Epithelial cell of prostate (primary cell): ENCODE results near the gene RNF11.
"Not testable (repeated sequence)": the region's sequence is repeated elsewhere in the genome, so short reads cannot be mapped to it uniquely, and the experiment has no call there.

ENCODE experiments used
- DNase-seq: peaks from one replicate; pipeline ENCODE4 v3.0.0-alpha.2; 2011; ENCODE audit warnings: low read depth, low spot score
- H3K27ac ChIP-seq: fragments of 450-650 bp; 2 replicates; pipeline ENCODE4 v1.5.1; 2017; ENCODE audit warnings: mild to moderate bottlenecking

The RNF11 gene, protein sequence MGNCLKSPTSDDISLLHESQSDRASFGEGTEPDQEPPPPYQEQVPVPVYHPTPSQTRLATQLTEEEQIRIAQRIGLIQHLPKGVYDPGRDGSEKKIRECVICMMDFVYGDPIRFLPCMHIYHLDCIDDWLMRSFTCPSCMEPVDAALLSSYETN

DNA sequence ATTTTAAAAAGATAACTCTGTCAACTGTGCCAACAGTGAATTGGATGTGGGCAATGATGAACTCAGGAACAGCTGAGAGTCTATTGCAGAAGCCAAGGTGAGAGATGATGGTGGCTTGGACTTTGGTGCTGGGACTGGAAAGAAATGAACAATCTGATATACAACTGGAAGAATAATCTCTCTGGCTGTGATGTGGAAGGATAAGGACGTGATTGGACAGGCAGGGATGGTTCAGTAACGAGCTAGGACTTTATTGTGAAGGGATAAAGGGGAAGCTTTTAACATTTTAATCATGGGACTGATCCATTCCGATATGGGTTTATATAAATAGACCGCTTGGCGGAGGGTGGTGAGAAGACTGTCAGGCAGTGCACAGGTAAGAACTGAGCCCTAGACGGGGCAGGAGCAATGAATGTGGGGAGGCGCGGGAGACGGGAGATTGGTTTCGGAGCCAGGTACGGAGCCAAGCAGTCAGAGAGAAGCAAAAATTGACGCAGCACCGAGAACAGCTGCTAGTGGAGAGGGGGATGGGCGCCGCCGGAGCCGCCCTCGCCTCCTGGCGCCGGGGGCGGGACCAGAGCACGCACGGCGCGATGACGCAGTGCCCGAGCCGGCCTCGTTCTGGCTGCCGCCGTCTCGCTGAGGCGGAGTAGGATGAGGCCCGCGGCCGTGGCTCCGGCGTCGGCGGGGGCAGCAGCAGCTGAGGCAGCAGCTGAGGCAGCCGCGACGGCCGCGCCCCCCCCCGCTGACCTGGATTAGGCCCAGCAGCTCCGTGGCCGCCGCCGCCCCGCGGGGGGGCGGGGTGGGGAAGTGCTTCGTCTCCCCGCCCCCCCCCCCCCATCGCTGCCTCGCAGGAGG lies at the start of gene RNF11:
Gene RNF11 (plus strand): TSS at position 601 of the 858 bp plus-strand sequence. CDS start 484 bp downstream, outside the sequence.
- H3K27ac ChIP-seq, result peak within 1 kb of the TSS; percentile 92
- DNase-seq, result peak; percentile 41

DNA sequence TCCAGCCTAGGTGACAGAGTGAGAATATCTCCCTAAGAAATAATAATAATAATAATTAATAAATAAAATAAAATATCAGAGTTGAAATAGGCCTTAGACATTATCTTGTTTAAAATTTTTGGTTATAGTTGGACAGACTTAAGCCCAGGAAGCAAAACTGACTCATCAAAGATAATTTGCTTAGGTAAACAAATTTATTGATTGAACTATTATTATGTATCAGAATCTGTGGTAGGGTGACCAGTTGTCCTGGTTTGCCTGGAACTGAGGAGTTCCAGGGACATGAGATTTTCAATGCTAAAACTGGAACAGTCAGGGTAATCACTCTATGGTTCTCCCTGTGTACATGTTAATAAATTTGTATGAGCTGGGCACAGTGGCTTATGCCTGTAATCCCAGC lies 47.8 kb upstream of the RNF11 start:
- no peak for DNase-seq
- no peak overlapping the region for H3K27ac ChIP-seq

DNA sequence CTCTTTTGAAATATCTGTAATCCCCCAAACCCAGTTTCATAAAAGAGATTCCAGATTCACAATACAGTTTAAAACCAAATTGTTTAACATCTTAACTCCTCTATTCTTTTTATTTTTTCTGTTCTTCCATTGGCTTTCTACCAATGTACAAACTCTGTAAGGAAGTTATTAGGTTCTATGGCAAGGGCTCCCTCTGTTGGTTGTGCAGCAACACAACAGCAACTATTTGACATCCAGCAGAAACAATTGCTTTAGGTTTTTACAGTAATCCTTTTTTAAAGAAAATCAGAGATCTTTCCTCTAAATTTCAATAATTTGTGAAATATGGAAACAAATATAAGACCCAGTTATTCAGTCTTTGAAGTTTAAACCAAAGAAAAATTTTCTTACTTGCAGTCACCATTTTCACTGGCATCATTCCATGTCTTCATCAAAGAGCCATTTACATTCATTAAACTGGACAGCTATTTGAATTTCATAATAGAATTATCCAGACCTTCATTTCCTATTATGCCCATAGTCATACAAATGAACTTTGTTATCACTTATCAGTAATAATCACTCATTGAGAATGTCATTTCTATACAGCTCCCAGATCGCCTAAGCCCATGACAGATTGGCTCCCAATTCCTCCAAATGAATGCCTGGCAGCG lies 46.5 kb upstream of the RNF11 start:
- no peak for DNase-seq
- no peak overlapping the region for H3K27ac ChIP-seq

DNA sequence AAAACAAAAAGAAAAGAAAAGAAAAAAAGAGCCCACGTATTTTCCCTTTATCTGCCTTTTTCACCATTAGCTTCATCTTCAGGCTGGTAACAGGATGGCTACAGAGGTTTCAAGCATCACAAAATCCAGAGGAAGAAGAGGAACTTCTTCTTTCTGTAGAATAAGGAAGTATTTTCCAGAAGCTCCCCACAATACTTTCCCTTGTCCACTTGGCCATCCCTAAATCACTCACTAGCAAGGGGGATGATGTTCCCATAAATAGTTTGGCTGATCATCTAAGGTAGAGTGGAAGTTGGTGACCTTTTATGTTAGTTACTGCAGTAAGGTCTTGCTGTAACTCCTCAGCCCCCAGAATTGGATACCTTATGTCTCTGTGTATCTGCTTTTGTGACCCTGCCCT lies 45.1 kb upstream of the RNF11 start:
- no peak overlapping the region for H3K27ac ChIP-seq
- DNase-seq, result no peak

DNA sequence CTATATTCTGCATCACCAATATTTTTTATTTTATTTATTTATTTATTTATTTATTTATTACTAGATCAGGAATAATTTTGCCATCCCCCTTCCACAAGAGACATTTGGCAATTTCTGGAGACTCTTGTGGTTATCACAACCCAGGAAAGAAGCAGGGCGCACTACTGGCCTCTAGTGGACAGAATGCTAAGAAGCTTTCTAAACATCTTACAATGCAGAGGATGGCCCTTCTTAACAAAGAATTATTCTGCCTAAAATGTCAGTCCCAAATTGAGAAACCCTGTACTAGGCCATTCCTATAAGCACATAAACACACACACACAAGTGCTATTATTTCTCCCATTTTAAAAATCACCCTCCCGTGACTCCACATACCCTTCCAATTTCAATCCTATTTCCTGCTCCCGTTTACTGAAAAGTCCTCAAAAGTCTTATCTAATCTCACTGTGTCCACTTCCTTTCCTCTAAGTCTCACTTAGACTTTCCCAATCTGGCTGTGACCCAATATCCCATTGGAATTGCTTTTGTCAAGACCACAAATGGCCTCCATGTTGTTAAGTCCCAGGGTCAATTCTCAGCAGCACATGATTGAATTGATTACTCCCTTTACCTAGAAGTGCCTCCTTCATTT lies 43.7 kb upstream of the RNF11 start:
- no peak overlapping the region for H3K27ac ChIP-seq
- DNase-seq, result no peak

DNA sequence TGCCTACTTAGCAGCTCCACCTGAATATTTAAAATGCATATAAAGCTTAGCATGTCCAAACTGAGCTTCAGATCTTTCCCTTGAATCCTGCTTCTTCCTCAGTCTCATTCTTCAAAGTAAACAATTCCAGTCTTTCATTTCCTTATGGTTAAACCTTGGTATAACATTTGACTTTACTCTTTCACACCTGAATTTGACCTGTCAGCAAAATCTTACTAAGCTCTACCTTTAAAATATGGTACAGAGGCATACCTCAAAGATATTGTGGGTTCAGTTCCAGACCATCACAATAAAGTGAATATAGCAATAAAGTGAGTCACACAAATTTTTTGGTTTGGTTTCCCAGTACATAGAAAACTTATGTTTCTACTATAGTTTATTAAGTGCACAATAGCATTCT lies 42.5 kb upstream of the RNF11 start:
- no peak overlapping the region for H3K27ac ChIP-seq
- no peak for DNase-seq

DNA sequence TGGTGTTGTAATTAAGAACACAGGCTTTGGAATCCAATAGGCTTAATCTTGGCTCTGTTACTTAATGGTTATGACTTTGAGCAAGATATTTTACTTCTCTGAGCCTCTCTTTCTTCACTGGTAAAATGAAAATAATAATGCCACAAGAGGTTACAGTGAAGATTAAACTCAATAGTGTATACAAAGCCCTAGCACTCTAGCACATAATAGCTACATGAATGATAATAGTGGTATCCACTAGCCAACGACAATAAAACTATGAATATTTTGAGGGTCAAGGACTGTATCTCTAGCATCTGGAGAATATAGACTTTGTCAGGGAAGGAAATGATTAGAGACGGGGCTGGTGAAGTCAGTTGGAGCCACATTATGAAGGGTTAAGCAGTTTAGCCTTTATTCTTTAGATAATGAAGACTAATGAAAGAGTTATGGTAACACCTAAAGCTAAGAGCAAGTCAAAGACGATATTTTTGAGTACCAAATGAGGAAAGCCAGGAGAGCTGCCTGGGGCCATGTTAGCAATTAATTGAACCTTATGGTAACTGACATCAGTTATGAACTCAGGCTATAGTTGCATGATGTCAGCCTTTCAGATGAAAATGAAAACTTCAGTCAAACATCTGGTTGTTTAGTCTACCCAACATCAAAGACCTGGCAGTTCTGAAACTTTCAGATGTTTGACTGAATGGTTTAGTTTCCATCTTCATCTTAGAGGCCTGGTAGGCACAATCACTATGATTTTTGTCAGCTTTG lies 32.8 kb upstream of the RNF11 start:
- no peak for DNase-seq
- H3K27ac ChIP-seq, result no peak overlapping the region

DNA sequence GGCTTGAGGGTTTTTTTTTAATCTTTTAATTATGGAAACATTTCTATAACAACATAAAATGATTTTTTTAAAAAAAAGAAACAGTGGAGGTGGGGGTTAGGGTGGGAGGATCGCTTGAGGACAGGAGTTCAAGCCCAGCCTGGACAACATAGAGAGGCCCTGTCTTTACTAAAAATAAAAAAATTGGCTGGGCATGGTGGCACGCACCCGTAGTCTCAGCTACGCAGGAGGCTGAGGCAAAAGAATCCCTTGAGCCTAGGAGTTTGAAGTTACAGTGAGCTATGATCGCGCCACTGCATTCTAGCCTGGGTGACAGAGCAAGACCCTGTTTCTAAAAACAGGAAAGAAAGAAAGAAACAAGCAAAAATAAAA lies 32.2 kb upstream of the RNF11 start:
- no peak for DNase-seq
- no peak overlapping the region for H3K27ac ChIP-seq

DNA sequence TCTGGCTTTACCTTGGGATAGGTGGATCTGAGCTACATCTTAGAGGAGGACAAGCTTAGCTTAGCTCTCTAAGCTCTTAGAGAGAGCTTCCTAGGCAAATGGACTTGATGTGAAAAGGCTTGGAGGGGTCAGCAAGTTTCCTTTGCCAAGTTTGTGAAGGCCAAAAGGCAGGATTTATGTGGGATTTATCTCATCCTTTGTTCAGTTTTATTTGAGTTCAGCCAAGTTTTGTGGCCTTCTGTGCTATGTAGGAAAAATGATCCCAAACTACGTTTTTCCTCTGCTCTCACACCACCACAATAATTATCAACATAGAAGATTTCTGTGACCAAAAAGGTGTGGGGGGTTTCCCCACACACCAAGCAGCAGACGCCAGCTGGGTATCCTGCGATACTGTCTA lies 26.0 kb upstream of the RNF11 start:
- DNase-seq, result no peak
- H3K27ac ChIP-seq, result no peak overlapping the region

DNA sequence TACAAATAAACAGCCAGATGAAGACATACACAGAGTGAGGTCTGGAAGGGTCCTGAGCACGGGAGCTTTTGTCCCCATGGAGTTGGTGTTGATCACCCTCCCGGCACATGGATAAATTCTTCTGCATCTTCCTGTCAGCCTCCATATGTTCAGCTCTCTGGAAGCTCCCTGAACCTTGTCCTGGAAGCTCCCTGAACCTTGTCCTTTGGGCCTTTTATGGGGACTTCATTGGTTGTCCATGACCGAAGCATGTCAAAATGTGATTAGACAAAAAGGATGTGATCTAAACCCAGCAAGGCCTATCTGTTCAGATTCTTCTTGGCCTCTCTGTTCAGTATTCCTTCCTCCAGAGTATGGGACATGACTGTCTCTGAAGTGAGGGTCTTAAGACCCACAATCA lies 25.4 kb upstream of the RNF11 start:
- no peak for DNase-seq
- H3K27ac ChIP-seq, result no peak overlapping the region

DNA sequence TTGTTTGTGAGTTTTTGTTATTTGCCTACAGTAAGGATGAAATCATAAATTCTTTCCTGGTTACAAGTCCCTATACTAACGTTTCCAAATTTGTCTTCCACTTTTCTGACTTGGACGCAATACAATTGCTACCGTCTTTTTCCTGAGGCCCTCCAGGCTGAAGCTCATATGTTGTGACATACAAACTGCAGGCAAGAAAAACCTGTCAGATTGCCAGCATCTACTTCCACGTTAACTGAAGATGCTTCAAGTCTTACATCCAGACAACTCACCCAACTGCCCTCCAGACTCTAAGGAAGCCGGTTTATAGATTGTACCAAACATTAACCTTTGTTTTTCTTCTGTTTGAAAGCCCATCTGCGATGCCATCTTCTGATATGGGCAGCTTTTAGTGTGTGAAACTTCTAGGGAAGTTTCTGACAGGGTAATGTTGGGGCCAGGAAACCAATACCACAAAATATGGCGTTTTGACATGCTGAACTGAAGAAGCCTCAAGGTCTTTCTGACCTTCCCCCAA lies 21.4 kb upstream of the RNF11 start:
- DNase-seq, result no peak
- H3K27ac ChIP-seq, result peak overlapping the region; percentile 72

DNA sequence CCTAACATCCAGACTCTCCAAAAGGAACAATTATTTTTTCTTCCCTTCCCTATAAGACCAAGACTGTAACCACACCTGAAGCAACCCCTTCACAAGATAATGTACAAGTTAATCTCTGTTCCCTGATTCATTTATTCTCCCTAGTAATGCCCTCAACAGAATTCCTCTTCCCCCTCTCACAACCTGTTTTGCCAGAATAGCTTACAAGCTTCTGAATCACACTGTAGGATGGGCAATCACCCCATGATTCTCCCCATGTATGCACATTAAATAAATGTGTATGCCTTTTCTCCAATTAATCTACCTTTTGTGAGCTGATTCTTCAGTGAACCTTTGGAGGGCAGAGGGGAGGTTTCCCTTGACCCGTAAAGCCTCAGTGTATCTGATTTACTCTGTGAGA lies 20.9 kb upstream of the RNF11 start:
- no peak for DNase-seq
- H3K27ac ChIP-seq, result peak overlapping the region; percentile 72

DNA sequence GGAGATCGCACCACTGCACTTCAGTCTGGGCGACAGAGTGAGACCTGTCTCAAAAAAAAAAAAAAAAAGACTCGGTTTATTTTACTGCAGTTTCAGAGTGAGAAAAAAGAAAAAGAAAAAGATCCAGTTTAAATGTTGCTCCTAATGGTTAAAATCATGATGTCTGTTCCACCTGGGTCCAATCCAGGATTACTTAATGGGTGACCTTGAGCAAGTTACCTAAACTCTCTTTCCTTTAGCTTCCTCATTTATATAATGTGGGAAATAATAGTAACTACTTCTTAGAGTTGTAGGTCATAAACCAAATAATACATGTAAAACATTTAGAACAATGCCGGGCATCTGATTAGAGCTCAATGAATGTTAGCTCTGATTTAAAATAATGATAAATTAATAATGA lies 19.4 kb upstream of the RNF11 start:
- DNase-seq, result no peak
- H3K27ac ChIP-seq, result no peak overlapping the region

DNA sequence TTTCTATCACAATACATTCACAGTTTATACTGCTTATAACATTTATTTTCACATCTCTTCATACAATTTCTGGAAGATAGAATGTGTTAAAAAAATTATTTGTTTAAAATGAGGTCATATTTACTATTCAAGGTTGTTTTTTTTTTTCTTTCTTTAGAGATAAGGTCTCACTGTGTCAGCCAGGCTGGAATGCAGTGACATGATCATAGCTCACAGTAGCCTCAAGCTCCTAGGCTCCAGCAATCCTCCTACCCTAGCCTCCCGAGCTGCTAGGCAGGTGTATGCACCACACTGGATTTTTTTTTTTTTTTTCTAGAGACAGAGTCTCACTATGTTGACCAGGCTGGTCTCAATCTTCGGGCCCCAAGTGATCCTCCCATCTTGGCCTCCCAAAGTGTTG lies 19.0 kb upstream of the RNF11 start:
- no peak overlapping the region for H3K27ac ChIP-seq
- DNase-seq, result no peak

DNA sequence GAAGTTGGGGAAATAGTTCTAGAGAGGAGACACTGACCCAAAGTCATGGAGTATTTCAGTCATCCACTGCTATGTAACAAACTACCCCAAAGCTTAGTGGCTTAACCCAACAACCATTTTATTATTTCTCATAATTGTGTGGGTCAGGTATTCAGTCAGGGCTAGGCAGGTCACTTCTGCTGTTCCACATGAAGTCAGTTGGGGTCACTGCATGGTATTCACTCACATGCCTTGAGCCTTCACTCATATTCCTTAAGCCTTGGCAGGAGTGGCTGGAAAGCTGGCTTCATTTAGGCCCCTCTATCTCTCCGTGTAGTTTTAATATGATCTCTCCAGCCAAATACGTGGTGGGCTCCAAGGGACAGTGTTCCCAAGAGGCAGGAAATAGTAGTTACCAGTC lies 17.5 kb upstream of the RNF11 start:
- no peak for DNase-seq
- no peak overlapping the region for H3K27ac ChIP-seq

DNA sequence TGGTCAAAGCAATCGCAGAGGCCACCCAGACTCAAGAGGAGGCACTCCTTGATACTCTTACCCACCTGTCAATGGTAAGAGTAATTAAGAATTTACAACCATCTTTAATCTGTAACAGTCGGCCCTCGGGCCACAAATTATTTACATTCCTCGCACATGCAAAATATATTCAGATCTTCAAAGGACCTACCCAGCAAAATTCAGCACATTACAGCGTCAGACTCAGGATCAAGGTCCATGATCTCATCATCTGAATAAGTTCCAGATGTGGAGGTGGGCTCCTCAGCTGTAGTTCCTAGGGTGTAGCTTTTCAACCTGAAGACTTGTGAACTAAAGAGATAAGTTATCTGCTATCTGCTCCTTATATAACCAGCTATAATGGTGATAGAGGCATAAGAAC lies 17.1 kb upstream of the RNF11 start:
- no peak overlapping the region for H3K27ac ChIP-seq
- no peak for DNase-seq

DNA sequence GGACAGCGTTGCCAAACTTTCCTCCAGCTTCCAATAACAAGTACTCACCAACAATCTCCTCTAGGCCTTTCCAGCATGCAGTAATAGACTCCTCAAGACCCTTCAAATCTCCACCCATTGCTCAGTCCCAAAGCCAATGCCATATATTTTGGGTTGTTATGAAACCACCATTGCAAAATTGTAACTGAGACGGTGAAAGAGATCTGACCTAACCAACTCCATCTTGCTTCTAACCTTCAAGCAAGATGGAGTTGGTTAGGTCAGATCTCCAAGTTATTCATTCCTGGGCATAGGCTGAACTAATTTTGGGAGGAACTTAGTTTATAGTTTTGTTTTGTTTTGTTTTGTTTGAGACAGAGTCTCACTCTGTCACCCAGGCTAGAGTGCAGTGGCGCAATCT lies 14.5 kb upstream of the RNF11 start:
- DNase-seq, H3K27ac ChIP-seq: not testable (repeated sequence)

DNA sequence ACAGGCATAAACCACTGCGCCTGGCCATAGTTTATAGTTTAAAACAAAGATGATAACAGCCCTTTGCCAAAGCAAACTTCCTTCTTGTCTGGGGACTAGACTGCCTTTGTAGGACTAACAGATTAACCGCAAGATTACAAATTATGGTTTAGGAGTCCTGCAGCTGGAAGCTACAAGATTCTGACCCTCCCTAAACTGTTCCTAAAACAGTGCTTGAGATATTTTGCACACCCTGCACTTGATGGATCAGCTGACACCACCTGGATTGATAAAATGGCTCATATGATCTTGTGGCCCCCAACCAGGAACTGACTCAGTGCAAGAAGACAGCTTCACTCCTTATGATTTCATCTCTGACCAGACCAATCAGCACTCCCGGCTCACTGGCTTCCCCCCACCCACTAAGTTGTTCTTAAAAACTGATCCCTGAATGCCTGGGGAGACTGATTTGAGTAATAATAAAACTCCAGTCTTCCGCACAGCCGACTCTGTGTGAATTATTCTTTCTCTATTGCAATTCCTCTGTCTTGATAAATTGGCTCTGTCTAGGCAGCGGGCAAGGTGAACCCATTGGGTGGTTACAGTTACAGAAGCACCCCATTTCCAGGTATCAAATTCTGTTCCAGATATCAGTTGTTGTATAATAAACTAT lies 13.8 kb upstream of the RNF11 start:
- H3K27ac ChIP-seq, result no peak overlapping the region
- DNase-seq, result no peak

DNA sequence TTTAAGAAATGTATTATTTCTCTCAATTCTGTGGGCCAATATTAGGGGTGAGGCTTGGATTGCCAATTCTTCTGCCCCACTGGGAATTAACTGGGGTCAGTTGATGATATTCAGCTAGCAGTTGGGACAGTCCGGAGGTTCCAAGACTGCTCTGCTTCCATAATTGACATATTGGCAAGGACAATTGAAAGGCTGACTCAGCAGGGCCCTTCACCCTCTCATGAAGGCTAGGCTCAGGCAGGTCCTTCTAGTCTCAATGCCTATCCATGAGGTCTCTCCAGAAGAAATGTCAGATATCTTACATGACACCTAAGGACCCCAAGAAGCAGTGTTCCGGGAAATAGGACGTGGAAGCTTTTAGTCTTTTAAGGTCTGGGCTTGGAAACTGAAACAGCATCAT lies 13.3 kb upstream of the RNF11 start:
- DNase-seq, result no peak
- no peak overlapping the region for H3K27ac ChIP-seq

DNA sequence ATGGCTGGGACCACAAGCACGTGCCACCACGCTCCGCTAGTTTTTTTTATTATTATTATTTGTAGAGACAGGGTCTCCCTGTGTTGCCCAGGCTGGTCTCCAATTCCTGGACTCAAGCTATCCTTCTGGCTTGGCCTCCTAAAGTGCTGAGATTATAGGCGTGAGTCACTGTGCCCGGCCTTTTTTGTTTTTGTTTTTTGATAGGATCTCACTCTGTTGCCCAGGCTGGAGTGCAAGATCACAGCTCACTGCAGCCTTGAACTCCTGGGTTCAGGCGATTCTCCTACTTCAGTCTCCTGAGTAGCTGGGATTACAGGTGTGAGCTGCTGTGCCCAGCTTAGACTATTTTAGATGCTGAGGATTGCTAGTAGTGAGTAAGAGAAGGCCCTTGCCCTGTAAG lies 11.8 kb upstream of the RNF11 start:
- H3K27ac ChIP-seq, result no peak overlapping the region
- DNase-seq, result no peak
